Calu3 (cell line): ENCODE measurements around the gene MYO3B. TPM values are rescaled to one million over a fixed set of nuclear protein-coding genes. Genes with fewer than 3 reads are reported as not detected.

ENCODE experiments used
- BruUV-seq: library from RNA; stranded (reverse); fragments of 400-500 nt; replicated peaks from 2 replicates; lab custom pipeline; 2021; lab: Mats Ljungman, UMichigan
- CTCF ChIA-PET: fragments of 300-600 bp; sonication (Branson Sonifier 250); formaldehyde crosslinking; loops from one replicate; lab custom pipeline; 2022; ENCODE audit warnings: antibody characterized with exemption; lab: Charles Lee
- DNase-seq: peaks from one replicate; pipeline ENCODE4 v3.0.0; 2022
- H3K27ac Mint-ChIP-seq: one replicate; pipeline ENCODE4 v1.8.0; 2022; ENCODE audit warnings: mixed read lengths; ENCODE audit not compliant: unreplicated experiment
- H3K27me3 Mint-ChIP-seq: one replicate; pipeline ENCODE4 v1.8.0; 2022; ENCODE audit warnings: mixed read lengths; ENCODE audit not compliant: unreplicated experiment
- H3K36me3 Mint-ChIP-seq: one replicate; pipeline ENCODE4 v1.8.0; 2022; ENCODE audit warnings: mild to moderate bottlenecking, moderate library complexity, mixed read lengths; ENCODE audit not compliant: insufficient read depth, unreplicated experiment
- H3K4me1 Mint-ChIP-seq: one replicate; pipeline ENCODE4 v1.8.0; 2022; ENCODE audit warnings: mild to moderate bottlenecking, low read depth, mixed read lengths; ENCODE audit not compliant: unreplicated experiment
- H3K4me3 Mint-ChIP-seq: one replicate; pipeline ENCODE4 v1.8.0; 2022; ENCODE audit warnings: mild to moderate bottlenecking, low read depth, moderate library complexity, mixed read lengths; ENCODE audit not compliant: unreplicated experiment
- H3K9me3 Mint-ChIP-seq: one replicate; pipeline ENCODE4 v1.8.0; 2022; ENCODE audit warnings: low read depth, mixed read lengths; ENCODE audit not compliant: unreplicated experiment
- intact Hi-C: fragments of 100-400 bp; cut with micrococcal nuclease; formaldehyde crosslinking; loops from one replicate; pipeline ENCODE4 v1.10.0; 2022; ENCODE audit not compliant: unreplicated experiment
- total RNA-seq: library from RNA; stranded (reverse); gene quantifications from 2 replicates; pipeline ENCODE4 v1.2.3, GENCODE V29; 2022
- TF ChIP-seq, protein P1 (sequence below): fragments of 200-600 bp; IDR thresholded peaks from one replicate; pipeline ENCODE4 v1.8.0; 2022; ENCODE audit warnings: antibody characterized with exemption; ENCODE audit not compliant: unreplicated experiment

Gene MYO3B
- total RNA-seq, 1 experiment from 2014 or later = 5.0 TPM

DNA sequence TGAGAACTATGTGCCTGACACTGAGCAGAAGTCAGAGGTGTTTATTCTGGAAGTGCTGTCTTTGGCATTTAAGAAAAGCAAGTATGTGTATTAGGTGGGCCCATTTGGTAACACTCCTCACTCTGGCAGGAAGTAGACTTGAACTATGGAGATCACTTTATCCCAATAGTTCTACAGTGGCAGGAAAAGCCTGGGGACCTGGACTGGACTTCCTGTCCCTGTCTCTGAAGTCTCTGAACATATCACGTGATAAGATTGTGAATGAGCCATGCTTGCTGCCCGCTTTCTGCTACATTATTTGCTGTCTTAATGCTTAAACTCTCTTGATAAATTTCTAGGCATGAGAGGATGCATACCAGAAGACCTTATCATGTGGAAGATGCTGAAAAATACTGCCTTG, 203.7 kb downstream of the MYO3B start:
- TF ChIP-seq, protein P1, sequence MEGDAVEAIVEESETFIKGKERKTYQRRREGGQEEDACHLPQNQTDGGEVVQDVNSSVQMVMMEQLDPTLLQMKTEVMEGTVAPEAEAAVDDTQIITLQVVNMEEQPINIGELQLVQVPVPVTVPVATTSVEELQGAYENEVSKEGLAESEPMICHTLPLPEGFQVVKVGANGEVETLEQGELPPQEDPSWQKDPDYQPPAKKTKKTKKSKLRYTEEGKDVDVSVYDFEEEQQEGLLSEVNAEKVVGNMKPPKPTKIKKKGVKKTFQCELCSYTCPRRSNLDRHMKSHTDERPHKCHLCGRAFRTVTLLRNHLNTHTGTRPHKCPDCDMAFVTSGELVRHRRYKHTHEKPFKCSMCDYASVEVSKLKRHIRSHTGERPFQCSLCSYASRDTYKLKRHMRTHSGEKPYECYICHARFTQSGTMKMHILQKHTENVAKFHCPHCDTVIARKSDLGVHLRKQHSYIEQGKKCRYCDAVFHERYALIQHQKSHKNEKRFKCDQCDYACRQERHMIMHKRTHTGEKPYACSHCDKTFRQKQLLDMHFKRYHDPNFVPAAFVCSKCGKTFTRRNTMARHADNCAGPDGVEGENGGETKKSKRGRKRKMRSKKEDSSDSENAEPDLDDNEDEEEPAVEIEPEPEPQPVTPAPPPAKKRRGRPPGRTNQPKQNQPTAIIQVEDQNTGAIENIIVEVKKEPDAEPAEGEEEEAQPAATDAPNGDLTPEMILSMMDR = no peak
- H3K36me3 Mint-ChIP-seq = no peaks in the 10 kb centered on the region
- H3K4me3 Mint-ChIP-seq = no peak overlapping the region
- CTCF ChIA-PET = no interaction called here
- peaks cover 13% of the 10 kb centered on the region for H3K4me1 Mint-ChIP-seq
- intact Hi-C loops = no loop called here
- H3K9me3 Mint-ChIP-seq = no peaks in the 10 kb centered on the region
- no peak overlapping the region for H3K27ac Mint-ChIP-seq
- no peak for DNase-seq
- H3K27me3 Mint-ChIP-seq = no peaks in the 10 kb centered on the region
- no TSS peak for BruUV-seq

DNA sequence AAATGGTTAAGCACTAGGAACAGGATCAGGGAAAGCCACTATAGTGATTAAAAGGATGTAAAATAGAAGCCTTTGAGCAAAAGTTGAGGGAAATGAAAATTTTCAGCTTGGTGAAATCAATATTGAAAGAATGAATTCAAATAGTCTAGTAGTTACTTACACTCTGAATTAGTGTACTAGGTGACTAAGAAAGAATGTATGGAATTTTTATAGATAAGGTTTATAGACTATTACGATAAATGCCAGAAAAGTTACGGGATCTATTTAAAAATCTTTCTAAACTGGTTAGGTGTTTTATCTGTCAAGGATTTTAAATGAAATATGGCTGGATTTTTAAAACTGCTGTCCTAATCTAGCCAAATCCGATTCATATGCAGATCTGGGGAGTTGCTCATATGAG, 208.6 kb downstream of the MYO3B start:
- Mint-ChIP-seq H3K9me3 (no peaks in the 10 kb centered on the region), H3K27me3 (no peaks in the 10 kb centered on the region), H3K4me1 (peaks cover 33% of the 10 kb centered on the region), H3K4me3 (peak overlapping the region; percentile 44), H3K27ac (peak overlapping the region; percentile 79), H3K36me3 (no peaks in the 10 kb centered on the region)
- intact Hi-C loops = no loop called here
- TF ChIP-seq, protein P1 = no peak
- BruUV-seq = no TSS peak
- CTCF ChIA-PET = no interaction called here
- DNase-seq = no peak

DNA sequence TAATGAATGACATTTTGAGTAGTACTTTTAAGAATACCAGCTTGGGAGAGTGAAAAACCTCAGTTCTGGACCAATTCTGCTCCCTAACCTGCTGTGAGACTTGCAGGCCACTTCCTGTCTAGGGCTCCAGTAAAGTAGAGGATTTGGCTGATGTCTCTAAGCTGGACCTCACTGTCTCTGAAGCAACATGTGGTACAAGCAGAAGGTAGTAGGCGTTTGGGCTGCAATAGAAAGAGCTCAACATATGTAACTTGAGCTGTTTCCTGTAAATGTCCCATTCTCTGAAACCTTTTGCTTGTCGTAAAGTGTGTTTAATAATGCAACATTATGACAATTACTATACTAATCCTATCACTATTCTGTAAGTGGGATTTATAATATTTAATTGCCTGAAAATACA, 213.1 kb downstream of the MYO3B start:
- BruUV-seq = no TSS peak
- H3K36me3 Mint-ChIP-seq = no peaks in the 10 kb centered on the region
- H3K27me3 Mint-ChIP-seq = no peaks in the 10 kb centered on the region
- H3K27ac Mint-ChIP-seq = no peak overlapping the region
- H3K4me3 Mint-ChIP-seq = no peak overlapping the region
- no peak for DNase-seq
- intact Hi-C loops = no loop called here
- no peaks in the 10 kb centered on the region for H3K9me3 Mint-ChIP-seq
- TF ChIP-seq, protein P1 = no peak
- peaks cover 26% of the 10 kb centered on the region for H3K4me1 Mint-ChIP-seq
- CTCF ChIA-PET = interaction anchor here (1.1 kb wide), 1 partner anchor 423 kb away, joined by 3 read pairs; no protein-coding TSS in a partner anchor

DNA sequence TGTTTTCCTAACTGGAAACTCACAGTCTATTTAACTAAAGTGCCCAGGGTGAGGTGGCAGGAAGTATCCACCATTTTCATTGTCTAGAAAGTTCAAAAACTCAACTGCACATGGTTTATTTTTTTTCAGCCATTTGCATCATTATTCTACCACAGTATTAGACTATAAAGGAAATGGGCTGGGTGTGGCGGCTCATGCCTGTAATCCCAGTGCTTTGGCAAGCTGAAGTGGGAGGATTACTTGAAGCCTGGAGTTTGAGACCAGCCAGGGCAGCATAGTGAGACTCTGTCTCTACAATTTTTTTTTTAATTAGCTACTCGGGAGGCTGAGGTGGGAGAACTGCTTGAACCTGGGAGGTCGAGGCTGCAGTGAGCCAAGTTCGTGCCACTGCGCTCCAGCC, 213.8 kb downstream of the MYO3B start:
- no TSS peak for BruUV-seq
- no peaks in the 10 kb centered on the region for H3K36me3 Mint-ChIP-seq
- H3K27ac Mint-ChIP-seq = no peak overlapping the region
- CTCF ChIA-PET = interaction anchor here (1.1 kb wide), 1 partner anchor 422 kb away, joined by 3 read pairs; no protein-coding TSS in a partner anchor
- H3K9me3 Mint-ChIP-seq = no peaks in the 10 kb centered on the region
- H3K27me3 Mint-ChIP-seq = no peaks in the 10 kb centered on the region
- TF ChIP-seq, protein P1 = no peak
- H3K4me3 Mint-ChIP-seq = no peak overlapping the region
- DNase-seq = no peak
- H3K4me1 Mint-ChIP-seq = peaks cover 25% of the 10 kb centered on the region
- intact Hi-C loops = no loop called here
